ENCODE measurements around the gene PGLYRP3.

Gene PGLYRP3

DNA sequence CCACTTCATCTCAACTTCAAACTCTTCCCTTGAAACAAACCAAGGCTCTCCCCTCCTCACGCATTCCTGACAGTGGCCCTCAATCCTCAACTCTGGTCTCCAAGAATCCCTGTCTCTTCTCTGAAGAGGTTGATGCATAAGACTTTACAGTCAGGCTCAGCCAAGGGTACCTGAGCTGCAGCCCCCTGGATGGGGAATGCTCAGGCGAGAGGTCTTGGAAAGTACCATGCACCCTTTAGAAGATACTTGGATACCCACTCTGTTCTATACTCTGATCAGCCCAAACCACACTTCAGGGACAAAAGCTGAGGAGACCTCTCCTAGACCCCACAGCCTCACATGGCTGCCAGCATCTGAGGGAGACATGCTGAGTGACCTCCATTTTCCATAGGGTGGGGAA, 536 bp upstream of the PGLYRP3 start:
- no peak for DNase-seq (ENCODE audit: low spot score)

- no peak for DNase-seq (ENCODE audit: low spot score)
Measured at GRCh38 chr1:153310526-153310925, 2.2 kb downstream of the PGLYRP3 start.

- DNase-seq (ENCODE audit: low spot score): no peak
Measured at GRCh38 chr1:153309441-153309840, 3.3 kb downstream of the PGLYRP3 start.

GRCh38 chr1:153308540-153308939, 4.2 kb downstream of the PGLYRP3 start:
- no peak for DNase-seq (ENCODE audit: low spot score)

DNA sequence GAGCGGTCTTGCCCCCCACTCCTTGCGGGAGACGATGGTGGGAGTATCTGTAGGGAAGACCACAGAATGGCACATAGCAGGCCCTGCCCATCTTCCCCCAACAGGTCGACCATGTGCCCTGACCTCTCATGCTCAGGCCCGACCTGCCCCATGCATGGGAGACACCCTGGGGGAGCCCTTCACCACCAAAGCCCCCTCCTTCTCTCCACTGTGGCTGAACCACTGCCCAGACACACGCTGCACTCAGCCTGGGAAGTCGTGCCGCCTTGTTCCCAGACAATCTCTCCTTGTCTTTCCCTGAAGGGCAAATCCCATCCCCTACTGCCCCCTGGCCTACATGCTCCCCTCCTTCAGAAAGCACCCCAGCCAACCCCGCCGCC, 5.5 kb downstream of the PGLYRP3 start:
- no peak for DNase-seq (ENCODE audit: low spot score)

DNA sequence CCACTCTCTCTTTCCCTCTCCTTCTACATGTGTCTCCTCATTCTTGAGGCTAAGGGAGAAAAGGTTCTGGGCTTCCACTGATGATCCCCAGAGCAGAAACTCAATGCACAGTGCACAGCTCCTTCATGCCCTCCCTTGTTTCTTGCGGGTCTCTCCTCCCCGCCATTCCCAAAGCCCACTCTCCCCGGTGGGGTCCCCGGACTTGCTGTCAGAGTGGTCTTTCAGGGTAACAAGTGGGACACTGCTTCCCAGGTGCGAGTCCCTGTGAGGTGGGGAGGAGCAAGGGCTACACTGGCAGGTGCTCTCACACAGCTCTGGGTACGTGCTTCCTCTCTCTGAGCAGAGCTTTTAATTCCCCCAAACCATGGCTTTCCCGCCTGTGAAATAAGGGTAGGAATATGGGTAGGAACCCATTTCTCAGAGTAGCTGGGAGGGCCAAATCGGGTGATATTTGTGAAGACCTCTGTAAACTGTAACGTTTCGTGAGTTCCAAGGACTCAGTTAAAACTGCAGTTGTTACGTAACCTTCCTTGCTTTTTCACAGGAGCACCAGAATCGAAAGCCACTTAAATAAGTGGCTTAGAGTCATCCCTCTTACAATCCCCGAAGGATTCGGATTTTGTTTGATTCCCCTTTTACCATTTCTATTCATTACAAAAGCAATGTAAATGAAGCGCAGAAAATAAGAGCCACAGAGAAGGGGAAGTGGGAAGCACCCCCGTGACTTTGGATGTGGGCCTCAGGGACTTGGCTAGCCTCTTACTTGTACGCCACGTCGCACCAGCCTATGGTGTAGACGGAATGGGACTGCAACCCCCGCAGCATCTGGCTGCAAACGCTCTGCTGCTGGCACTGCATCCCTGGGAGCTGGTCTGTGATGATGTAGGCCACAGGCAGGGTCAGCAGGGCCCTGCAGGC, 6.2 kb downstream of the PGLYRP3 start:
- no peak for DNase-seq (ENCODE audit: low spot score)

- DNase-seq (ENCODE audit: low spot score): no peak
Measured at GRCh38 chr1:153305682-153306081, 7.1 kb downstream of the PGLYRP3 start.

DNA sequence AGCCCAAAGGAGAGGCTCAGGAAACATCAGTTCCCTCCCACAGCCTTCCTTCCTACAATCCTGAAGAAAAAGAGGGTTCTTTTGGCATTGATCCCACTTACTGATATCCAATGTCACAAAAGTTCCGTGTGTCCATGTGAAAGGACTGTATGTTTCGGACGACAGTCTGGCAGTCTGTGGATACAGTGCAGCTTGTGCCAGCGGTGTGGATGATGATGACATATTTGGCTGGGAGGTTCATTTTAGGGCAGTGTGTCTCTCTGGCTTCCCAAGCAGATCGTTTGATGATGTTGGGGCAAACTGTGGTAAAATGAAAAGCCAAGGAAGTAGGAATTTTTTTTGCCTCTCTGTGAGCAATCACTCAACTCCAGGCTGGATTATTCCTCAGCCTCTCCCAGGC, 10.4 kb downstream of the PGLYRP3 start:
- DNase-seq (ENCODE audit: low spot score): no peak

GRCh38 chr1:153293851-153294250, 18.9 kb downstream of the PGLYRP3 start:
- DNase-seq (ENCODE audit: low spot score): no peak

DNA sequence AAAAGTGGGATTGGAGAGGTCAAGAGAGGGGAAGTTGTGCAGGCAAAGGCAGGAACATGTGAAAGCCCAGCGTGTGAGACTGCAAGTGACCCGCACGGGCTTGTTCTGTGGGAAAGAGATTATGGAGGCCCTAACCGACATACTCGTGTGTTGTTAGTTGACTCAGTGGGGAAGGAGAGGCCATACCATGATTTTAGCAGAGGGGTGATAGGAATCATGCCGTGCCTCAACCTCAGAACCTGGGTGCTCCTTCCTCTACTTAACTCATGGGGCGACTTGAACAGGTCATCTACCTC, 19.3 kb downstream of the PGLYRP3 start:
- DNase-seq (ENCODE audit: low spot score): no peak

- no peak for DNase-seq (ENCODE audit: low spot score)
Measured at GRCh38 chr1:153292740-153293479, 19.8 kb downstream of the PGLYRP3 start.

DNA sequence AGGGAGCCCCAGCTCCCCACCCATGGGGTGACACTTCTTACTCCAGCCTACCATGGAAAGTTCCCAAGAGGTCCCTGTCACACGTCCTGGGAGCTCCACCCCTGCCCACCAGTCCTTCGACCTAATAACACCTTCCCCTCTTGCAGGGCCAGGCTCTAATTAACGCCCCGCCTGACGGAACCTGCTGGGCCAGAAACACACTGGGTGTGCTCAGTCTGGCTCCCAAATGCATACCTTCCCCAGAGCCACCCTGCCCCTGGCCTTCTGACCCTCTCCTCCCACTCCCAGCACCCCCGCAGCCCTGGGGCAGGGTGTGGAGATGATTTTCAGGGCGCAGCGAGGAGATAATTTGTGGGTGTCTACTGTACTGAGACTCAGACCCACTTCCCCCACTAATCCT, 20.6 kb downstream of the PGLYRP3 start:
- DNase-seq (ENCODE audit: low spot score): no peak

DNA sequence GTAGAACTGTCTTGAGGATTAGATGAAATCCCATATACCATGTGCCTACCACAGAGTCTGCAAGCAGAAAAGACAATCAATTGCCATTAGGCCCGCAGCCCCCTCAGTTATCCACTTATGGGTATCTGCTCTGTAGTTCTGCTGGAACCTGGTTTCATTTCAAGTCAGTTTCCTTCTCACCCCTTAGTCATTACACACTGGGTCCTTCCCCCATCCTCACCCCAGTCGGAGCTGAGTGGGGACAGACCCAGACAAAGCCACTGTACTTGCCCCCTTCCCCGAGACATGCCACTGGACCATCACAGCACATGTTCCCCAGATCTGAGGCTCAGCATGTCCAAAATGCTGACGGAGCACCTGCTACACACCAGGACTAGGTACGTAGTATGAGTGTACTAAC, 21.2 kb downstream of the PGLYRP3 start:
- no peak for DNase-seq (ENCODE audit: low spot score)

GRCh38 chr1:153288634-153289275, 24.0 kb downstream of the PGLYRP3 start:
- peak; percentile 35 for DNase-seq (ENCODE audit: low spot score)

- no peak for DNase-seq (ENCODE audit: low spot score)
Measured at GRCh38 chr1:153277852-153278251, 34.9 kb downstream of the PGLYRP3 start.

- no peak for DNase-seq (ENCODE audit: low spot score)
Measured at GRCh38 chr1:153272186-153272585, 40.6 kb downstream of the PGLYRP3 start.

- DNase-seq (ENCODE audit: low spot score): no peak
Measured at GRCh38 chr1:153271711-153272110, 41.0 kb downstream of the PGLYRP3 start.

DNA sequence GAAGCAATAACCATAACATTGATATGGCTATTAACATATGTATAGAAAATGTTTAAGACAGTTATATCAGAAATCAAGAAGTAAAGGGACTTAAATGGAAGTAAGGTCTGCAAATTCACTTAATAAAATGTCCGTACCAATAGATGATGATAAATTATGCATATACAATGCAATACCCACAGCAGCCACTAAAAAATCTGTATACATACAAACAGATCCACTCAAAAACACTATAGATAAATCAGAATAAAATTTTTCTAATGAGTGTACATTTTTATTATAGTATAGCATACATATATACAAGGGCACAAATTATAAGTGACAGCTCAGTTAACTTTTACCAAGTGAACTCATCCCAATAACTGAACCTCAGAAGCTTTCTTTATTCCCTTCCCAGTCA, 47.3 kb downstream of the PGLYRP3 start:
- no peak for DNase-seq (ENCODE audit: low spot score)

DNA sequence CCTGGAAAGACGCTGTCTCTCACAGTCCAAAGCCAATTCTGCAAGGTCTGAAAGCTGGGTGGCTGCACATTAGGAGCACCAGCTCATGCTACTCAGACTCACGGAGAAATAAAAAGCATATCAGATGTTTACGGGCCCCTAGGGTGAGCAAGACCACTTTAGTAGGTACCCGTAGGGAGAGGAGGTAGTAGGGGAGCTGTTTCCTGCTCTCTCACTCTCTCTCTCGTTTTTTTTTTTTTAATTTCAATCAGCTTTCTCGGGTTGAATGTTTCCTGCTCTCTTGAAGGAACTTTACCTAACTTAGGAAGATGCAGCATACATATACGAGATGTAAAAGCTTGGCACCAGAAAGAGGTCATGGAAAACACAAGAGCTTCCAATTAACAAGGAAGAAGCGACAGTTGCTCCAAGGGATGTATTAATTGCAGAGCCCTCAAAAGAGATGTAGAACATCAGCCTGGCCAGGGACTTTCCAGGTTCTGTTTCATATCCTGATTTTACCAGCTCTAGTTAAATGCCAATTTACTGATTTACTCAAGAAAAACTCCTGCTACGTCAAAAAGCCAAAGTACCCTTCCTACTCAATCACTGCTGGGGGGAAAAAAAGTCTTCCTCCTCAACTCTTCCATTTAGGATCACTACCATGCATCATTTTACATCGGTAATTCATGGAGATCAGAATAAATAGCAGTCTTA, 50.1 kb downstream of the PGLYRP3 start:
- no peak for DNase-seq (ENCODE audit: low spot score)

GRCh38 chr1:153262070-153262366, 50.7 kb downstream of the PGLYRP3 start:
- no peak for DNase-seq (ENCODE audit: low spot score)

DNA sequence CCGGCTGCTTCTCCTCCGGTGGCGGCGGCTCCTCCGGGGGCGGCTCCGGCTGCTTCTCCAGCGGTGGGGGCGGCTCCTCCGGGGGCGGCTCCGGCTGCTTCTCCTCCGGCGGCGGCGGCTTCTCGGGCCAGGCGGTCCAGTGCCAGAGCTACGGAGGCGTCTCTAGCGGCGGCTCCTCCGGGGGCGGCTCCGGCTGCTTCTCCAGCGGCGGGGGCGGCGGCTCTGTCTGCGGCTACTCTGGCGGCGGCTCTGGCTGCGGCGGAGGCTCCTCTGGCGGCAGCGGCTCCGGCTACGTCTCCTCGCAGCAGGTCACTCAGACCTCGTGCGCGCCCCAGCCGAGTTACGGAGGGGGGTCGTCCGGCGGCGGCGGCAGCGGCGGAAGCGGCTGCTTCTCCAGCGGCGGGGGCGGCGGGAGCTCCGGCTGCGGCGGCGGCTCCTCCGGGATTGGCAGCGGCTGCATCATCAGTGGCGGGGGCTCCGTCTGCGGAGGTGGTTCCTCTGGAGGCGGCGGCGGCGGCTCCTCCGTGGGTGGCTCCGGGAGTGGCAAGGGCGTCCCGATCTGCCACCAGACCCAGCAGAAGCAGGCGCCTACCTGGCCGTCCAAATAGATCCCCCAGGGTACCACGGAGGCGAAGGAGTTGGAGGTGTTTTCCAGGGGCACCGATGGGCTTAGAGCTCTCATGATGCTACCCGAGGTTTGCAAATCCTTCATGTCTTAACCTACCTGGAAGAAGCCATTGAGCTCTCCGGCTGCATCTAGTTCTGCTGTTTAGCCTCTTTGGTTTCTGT, 51.3 kb downstream of the PGLYRP3 start:
- DNase-seq (ENCODE audit: low spot score): peak; percentile 53
